Glomerular endothelial cell (primary cell): ENCODE data around the gene SULF2. TPM values are rescaled to one million over a fixed set of nuclear protein-coding genes. Genes with fewer than 3 reads are reported as not detected.

ENCODE experiments used
- DNase-seq: peaks from one replicate; pipeline ENCODE4 v3.0.0-alpha.2; 2011; ENCODE audit warnings: low read depth, low spot score; ENCODE audit errors: extremely low read depth
- total RNA-seq: library from RNA; depleted of rRNA; stranded (reverse); fragments of >200 nt; gene quantifications from 2 replicates; pipeline ENCODE4 v1.2.3, GENCODE V29; 2015

SULF2 gene
- total RNA-seq, 1 donor from 2014 or later, result 1,185 TPM

GRCh38 chr20:47691625-47692024 lies 93.7 kb downstream of the SULF2 start:
- DNase-seq, result no peak

DNA sequence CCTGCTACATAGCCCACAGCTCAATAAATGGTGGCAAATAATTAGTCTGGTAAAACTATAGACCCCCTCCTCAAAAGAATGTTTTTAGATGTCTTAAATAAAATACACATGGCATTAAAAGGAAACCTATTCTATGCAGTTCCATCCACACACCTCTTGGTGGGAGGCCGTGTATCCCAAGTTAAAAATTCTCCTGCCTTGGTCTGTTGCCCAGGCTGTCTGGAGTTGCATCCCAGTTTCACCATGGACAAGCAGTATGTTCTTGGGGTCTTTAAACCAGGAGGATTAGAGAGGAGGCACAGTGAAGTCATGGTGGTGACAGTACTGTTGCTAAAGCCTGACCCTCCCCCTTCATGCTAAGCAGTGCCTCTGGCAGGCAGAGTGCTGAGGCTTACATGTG lies 95.5 kb downstream of the SULF2 start:
- no peak for DNase-seq

DNA sequence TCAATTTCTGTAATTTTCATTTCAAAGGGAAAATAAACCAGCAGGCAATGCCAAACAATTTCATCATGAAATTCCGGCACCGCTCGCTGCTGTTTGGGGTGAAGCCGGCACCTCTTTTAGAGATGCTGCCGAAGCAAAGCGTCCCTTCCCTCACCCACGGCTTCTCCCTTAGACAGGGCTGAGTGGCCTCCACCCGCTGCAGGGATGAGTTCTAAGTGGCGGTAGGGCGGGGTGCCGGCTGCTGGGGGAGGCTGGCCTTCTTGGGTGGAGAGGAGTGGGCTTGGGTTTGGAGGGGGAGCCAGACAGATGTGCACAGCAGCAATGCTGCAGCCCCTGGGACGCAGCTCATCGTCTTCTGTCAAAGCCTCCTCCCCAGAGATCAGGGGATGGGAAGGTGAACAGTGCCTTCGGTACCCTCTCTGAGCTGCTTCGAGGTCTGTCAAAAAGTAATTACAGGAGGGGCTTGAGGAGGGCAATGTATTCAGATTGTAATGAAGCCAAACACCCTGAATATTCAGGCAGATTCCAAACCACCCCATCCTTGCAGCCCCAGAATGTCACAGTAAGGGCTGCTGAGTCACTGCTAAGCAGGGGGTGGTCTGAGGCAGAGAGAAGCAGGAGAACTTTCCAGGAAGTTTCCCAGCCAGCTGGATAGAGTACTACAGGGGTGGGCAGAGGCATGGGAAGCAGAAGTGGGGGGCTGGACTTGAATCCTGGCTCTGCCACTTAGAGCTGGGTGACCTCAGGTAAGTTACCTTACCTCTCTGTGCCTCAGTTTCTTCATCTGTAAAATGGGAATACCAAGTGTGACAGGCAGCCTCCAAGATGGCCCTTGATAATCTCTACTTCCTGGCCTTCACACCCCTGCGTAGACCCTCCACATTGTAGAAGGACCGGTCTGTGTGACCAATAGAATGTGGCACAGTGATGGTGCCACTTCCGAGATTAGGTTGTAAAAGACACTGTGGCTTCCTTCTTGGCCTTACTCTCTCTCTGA lies 96.6 kb downstream of the SULF2 start:
- no peak for DNase-seq

- no peak for DNase-seq
Observed at GRCh38 chr20:47687095-47687987, 97.9 kb downstream of the SULF2 start.

- no peak for DNase-seq
Observed at GRCh38 chr20:47686545-47686944, 98.7 kb downstream of the SULF2 start.

- DNase-seq, result no peak
Observed at GRCh38 chr20:47684306-47685080, 100.8 kb downstream of the SULF2 start.

GRCh38 chr20:47682916-47683315 lies 102.4 kb downstream of the SULF2 start:
- no peak for DNase-seq

GRCh38 chr20:47682028-47682783 lies 103.1 kb downstream of the SULF2 start:
- DNase-seq, result no peak

DNA sequence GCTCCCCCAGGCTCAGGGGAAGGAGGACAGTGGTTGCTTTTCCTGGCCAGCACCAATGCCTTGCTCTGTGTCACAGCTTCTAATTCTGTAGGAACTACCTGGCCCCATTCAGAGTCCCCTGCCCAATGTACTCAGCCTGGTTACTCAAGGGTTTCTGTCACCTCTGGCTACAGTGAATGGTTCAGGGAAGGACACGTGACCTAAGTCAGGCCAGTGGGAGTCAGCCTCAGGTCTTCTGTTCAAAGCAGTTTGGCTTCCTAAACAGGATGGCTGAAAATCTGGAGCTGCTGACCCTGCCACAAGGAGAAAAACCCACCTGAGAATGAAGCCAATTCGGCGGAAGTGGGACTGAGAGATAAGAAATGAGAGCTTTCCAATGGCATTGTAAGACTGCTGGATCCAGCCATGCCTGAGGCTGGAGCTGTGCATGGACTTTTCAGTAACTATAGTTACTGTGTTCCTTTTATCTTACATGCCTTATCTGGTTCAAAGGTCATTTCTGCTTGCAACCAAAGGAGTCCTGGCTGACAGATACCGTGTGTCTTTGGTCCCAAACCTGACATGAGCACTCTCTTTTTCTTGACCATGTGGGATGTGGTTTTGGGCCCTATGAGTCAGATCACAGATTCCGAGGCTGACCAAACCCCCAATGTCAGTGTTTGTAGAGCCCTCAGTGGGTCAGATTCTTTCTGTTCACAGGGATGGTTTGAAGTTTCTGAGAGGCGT lies 104.3 kb downstream of the SULF2 start:
- DNase-seq, result no peak

DNA sequence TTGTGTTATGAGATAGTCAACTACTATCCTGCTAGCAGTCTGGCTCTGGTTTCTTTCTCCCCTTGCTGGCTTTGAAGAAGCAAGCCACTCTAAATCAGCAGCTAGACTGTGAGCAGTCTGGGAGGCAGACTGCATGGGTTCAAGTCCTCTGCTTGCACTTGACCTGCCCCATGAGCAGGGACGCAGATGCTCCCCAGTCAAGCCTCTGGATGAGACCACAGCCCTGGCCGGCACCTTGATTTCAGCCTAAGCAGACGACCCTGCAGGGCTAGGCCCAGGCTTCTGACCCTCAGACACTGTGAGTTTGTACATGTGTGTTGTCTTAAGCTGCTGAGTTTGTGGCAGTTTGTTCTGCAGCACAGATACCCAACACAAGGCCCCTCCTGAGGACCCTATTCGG lies 105.8 kb downstream of the SULF2 start:
- no peak for DNase-seq

DNA sequence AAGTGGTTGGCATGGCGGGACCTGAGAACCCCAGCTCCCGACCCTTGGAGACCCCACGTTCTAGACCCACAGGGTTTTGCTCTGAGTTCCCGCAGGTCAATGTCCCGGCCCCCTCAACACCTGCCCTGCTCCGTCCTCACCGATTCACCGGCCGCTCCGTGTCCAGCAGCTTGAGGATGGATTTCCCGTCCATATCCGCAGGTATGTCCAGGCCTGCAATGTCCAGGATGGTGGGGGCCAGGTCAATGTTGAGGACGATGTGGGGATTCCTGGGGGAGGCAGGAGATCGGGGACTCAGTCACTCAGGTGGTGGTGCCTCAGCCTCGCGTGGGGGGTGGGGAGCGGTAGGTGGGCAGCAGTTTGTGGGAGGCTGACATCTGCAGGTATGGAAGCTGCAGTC lies 106.7 kb downstream of the SULF2 start:
- DNase-seq, result no peak

DNA sequence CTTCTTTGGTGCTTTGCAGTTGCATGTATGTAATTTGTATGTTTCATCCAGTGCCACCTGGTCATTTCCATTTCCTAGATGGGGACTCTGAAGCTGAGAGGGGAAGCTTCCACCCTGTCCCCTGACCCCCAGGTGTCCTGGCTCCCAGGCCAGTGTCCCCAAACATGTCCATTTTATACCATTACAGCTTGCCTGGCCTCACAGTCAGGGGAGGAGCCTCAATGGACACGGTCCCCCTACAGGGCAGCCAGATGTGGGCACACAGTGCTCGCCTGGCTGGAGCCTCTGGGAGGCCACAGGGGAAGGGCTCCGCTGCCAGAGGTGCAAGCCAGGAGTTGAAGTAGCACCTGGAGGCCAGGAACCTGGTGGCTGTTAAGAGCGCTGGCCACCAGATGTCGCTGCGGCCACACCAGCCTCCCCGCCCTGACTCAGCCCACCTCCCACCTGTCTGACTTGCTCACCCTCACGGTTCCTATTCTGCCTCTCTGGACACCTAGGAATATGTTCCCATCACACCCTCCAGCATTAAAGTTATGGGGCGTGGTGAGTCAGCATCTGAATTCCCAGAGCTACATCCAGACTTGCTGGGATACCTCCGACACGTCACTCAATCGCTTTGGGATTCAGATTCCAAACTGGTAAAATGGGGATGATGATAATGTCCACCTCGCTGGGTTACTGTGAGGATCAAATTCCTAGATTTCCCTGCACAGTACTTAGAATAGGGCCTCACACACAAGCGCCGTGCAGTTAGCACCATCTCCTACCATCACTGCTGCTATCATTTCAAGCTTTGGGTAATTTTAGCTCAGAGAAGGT lies 107.4 kb downstream of the SULF2 start:
- no peak for DNase-seq

- DNase-seq, result no peak
Observed at GRCh38 chr20:47676912-47677634, 108.2 kb downstream of the SULF2 start.

DNA sequence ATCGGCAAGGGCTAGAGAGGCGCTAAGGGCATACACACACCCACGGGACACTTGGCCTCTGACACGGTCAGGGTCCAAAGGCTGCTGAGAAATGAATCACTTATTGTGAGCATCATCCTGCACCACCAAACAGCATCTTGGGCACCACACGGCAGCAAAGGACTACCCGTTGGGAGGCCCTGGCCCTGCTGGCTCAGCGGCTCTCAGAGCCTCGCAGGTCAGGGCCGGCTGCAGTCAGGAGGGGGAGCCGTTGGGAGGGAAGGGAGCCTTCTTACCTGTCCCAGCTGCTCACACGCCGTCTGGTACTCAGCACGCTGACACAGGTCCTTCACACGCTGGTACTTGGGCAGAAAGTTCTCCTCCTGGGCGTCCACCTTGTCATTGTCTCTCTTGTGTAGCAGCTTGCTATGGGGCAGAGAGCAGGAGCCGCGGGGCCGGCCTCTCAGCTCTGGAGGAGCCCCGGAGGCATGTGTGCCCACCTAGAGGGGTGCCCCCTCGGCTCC lies 109.0 kb downstream of the SULF2 start:
- DNase-seq, result no peak

GRCh38 chr20:47675190-47676142 lies 109.8 kb downstream of the SULF2 start:
- DNase-seq, result no peak

DNA sequence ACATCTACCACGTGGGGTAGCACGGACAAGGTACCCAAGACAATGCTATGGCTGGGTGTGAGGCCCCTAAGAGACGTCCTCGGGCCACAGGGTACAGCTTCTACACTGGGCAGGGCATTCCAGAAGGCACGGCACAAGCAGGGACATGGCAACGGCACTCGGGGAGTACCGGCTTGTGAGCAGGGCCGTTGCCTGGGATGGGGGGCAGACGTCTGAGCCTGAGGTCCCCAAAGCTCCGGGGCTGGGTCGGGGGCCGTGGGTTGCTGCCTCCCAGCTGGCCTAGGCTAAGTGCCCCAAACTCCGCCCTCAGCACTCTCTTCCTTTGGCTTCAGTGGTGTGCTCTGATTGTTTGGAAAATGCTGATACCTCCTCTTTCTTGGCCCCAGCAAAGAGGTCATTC lies 110.6 kb downstream of the SULF2 start:
- DNase-seq, result no peak

DNA sequence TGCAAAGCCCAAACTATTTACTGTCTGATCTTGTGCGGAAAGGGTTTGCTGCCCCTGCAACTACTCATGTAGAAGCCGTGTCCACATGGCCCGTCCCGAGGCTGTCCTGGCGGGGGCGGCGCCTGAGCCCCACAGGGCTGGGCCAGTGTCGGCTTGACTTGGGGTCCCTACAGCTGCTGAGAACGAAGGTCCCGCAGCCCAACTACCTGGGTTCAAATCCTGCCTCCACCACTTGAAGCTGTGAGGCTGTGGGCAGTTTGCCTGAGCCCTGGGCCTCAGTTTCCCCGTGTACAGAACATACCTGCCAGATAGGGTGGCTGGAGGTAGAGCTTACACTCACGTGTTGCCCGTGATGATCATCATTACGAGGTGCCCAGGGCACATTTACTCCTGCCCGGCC lies 111.1 kb downstream of the SULF2 start:
- DNase-seq, result no peak
